KOPT-K1 (cell line): ENCODE results near the gene CHST13.
"Not testable (repeated sequence)": the region's sequence is repeated elsewhere in the genome, so short reads cannot be mapped to it uniquely, and the experiment has no call there.

Experiments used
- H3K27ac ChIP-seq: fragments of 200-600 bp; sonication (generic); 2 replicates; pipeline ENCODE4 v1.5.1; 2016; ENCODE audit warnings: antibody characterized with exemption, mild to moderate bottlenecking, low read depth, low read length; ENCODE audit not compliant: poor library complexity, severe bottlenecking
- H3K36me3 ChIP-seq: fragments of 200-600 bp; sonication (generic); 2 replicates; pipeline ENCODE4 v1.5.1; 2017; ENCODE audit warnings: antibody characterized with exemption, mild to moderate bottlenecking, low read length, moderate library complexity; ENCODE audit not compliant: insufficient read depth
- H3K9me3 ChIP-seq: fragments of 200-600 bp; sonication (generic); 2 replicates; pipeline ENCODE4 v1.5.1; 2017; ENCODE audit warnings: antibody characterized with exemption, low read length, mild to moderate bottlenecking; ENCODE audit not compliant: insufficient read depth, poor library complexity, severe bottlenecking

The CHST13 gene

DNA sequence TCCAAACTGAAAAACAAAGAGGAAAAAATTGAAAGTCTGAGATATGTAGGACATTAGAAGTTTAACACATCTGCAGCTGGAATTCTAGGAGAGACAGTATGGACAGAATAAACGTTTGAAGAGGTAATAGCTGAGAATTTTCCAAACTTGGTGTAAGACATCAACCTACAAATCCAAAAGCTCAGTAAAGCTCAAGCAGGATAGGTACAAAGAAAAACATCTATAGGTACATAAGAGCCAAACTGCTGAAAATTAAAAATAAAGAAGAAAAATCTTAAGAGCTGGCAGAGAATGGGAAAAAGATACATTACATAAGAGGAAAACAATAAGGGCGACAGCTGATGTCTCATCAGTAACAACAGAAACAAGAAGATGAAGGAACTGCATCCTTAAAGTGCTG lies 57.6 kb downstream of the CHST13 start:
- Histone ChIP-seq H3K27ac (no peak overlapping the region), H3K9me3 (no peaks in the 10 kb centered on the region)

DNA sequence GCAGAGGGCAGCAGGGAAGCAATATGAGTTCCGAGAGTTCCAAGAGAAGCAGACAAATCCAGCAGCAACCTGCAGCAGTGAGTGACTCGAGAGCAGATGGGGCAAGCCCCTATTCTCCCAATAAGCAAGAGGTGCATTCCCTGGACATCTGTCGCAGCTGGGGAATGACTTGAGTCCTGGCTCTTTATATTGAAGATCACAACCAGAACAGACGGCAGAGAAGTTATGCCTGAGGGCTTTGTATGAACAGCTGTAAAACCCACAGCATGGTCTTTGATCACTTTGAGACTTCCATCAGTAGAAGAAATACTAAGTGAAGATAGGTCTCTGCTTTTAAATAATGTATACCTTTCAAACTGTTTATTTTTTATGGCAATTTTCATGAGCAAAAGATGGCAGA lies 58.4 kb downstream of the CHST13 start:
- no peak overlapping the region for H3K27ac ChIP-seq
- no peaks in the 10 kb centered on the region for H3K36me3 ChIP-seq
- H3K9me3 ChIP-seq = no peaks in the 10 kb centered on the region

More for the DNA sequence above, 57.6 kb downstream of the CHST13 start:
- H3K36me3 ChIP-seq = no peaks in the 10 kb centered on the region

DNA sequence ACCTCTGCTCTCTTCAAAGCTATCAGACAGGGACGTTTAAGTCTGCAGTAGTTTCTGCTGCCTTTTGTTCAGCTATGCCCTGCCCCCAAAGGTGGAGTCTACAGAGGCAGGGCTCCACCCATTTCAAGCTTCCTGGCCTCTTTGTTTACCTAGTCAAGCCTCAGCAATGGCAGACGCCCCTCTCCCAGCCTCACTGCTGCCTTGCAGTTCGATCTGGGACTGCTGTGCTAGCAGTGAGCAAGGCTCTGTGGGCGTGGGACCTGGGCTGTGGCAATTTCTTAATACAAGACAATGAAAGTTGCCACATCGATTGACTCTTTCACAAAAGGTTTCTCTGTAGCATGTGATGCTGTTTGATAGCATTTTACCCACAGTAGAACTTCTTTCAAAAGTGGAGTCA lies 67.6 kb downstream of the CHST13 start:
- H3K27ac ChIP-seq, H3K9me3 ChIP-seq: not testable (repeated sequence)

More for the DNA sequence above, 67.6 kb downstream of the CHST13 start:
- H3K36me3 ChIP-seq = not testable (repeated sequence)
